ENCODE results near the gene TMEM163.

Gene TMEM163

DNA sequence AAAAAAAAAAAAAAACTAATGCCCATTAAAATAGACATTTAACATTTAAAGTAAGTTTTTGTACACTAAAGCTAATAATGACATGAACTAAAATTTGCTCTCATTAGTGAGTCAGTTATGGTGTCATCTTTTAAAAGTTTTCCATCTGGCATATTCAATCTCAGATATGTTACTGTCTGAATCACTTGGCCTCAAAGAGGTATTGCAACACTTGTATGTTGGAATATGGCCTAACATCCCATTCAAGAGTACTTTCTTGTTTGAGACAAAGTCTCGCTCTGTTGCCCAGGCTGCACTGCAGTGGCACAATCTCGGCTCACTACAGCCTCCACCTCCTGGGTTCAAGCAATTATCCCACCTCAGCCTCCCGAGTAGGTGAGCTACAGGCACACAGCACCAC is 169.7 kb downstream of the TMEM163 start:
- WGBS: 98% methylated on average over 3 of the region's 3 CpGs
- H3K4me3 ChIP-seq (ENCODE audit: low read length): no peak overlapping the region

DNA sequence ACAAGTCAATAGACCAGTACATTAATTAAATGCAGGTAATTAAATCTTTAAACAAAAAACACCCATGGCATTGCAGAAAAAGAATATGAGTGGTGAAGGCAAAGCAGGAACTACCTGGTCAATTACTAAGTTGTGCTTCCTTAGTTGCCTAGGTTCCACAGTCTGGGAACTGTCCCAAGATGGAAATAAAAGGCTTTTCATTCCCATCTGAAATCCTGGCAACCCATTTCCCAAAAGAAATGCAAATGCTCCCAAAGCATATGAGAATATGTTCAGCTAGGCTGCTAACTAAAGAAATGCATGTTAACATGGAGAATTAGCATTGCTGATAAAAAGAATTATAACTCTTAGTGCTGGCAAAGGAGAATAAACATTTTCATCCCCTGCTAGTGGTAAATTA is 177.8 kb downstream of the TMEM163 start:
- no peak overlapping the region for H3K9ac ChIP-seq (ENCODE audit: low read depth, low read length)
- H3K9me3 ChIP-seq (ENCODE audit: insufficient read depth, low read depth, low read length): no peaks in the 10 kb centered on the region
- no peaks in the 10 kb centered on the region; the same call in 1 of the 2 replicates for H3K4me1 ChIP-seq (ENCODE audit: insufficient read depth, low read length)
- H3K27me3 ChIP-seq (ENCODE audit: insufficient read depth, low read length): no peaks in the 10 kb centered on the region
- no peak overlapping the region for H3K27ac ChIP-seq (ENCODE audit: low read depth, low read length)
- H3K36me3 ChIP-seq (ENCODE audit: insufficient read depth, low read length): no peaks in the 10 kb centered on the region
- H3K4me3 ChIP-seq (ENCODE audit: low read length): no peak overlapping the region

More for the DNA sequence above, 169.7 kb downstream of the TMEM163 start:
- Histone ChIP-seq H3K4me1 (ENCODE audit: insufficient read depth, low read length) (no peaks in the 10 kb centered on the region), H3K27ac (ENCODE audit: low read depth, low read length) (no peak overlapping the region), H3K36me3 (ENCODE audit: insufficient read depth, low read length) (no peaks in the 10 kb centered on the region), H3K9me3 (ENCODE audit: insufficient read depth, low read depth, low read length) (no peaks in the 10 kb centered on the region), H3K9ac (ENCODE audit: low read depth, low read length) (no peak overlapping the region), H3K27me3 (ENCODE audit: insufficient read depth, low read length) (no peaks in the 10 kb centered on the region)

DNA sequence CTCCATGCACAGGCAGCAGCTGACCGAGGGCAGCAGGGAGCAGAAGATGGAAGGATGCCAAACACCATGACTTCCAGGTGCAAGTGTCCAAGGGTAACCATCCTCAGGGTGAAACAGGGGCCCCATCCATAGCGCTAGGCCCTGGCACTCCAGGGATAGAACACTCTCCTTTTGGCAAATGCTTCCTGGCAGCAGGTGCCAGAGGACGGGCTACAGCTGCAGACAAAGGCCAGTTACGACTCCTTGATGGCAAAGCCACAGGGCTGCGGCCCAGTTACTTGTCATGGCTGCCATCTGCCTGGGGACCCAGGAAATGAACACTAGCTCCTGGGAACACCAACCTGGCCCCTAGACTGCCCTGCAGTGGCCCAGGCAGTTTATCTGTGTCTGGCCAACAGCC is 178.8 kb downstream of the TMEM163 start:
- 94% methylated on average over 5 of the region's 5 CpGs for WGBS
- Histone ChIP-seq H3K27me3 (ENCODE audit: insufficient read depth, low read length) (no peaks in the 10 kb centered on the region), H3K4me3 (ENCODE audit: low read length) (no peak overlapping the region), H3K4me1 (ENCODE audit: insufficient read depth, low read length) (no peaks in the 10 kb centered on the region; the same call in 1 of the 2 replicates), H3K9me3 (ENCODE audit: insufficient read depth, low read depth, low read length) (no peaks in the 10 kb centered on the region), H3K36me3 (ENCODE audit: insufficient read depth, low read length) (no peaks in the 10 kb centered on the region), H3K9ac (ENCODE audit: low read depth, low read length) (no peak overlapping the region), H3K27ac (ENCODE audit: low read depth, low read length) (no peak overlapping the region)

DNA sequence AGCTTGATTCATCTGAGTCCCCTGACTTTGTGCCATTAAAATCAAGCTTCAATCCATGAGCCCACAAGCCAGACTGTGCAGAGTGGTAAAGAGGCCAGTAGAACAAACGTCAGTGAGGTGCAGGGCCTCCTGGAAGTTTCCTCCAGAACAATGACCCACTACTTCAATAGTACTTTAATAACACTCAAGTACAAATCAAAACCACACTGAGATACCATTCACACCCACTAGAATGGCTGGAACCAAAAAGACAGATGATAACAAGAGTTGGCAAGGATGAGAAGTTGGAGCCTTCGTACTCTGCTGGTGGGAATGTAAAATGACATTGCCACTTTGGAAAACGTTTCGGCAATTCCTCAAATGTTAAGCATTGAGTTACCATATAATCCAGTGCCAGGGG is 181.1 kb downstream of the TMEM163 start:
- no peak overlapping the region for H3K27ac ChIP-seq (ENCODE audit: low read depth, low read length)
- H3K36me3 ChIP-seq (ENCODE audit: insufficient read depth, low read length): no peaks in the 10 kb centered on the region
- H3K9me3 ChIP-seq (ENCODE audit: insufficient read depth, low read depth, low read length): no peaks in the 10 kb centered on the region
- WGBS: 92% methylated on average over 4 of the region's 4 CpGs
- H3K9ac ChIP-seq (ENCODE audit: low read depth, low read length): no peak overlapping the region
- H3K4me3 ChIP-seq (ENCODE audit: low read length): no peak overlapping the region
- H3K4me1 ChIP-seq (ENCODE audit: insufficient read depth, low read length): peaks cover 5% of the 10 kb centered on the region
- H3K27me3 ChIP-seq (ENCODE audit: insufficient read depth, low read length): no peaks in the 10 kb centered on the region

DNA sequence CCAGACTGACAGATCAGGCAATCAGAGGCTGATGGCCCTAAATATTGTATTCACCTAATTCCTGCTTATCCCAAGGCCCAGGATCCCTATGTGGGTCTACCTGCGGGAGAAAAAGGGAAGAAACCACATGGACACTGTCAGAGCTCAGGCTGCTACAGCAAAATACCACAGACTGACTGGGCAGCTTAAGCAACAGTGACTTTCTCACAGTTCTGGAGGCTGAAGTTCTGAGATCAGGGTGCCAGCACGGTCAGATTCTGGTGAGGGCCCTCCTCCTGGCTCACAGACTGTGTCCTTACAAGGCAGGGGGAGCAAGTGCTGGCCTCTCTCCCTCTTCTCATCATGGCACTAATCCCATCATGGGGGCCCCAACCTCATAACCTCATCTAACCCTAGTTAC is 181.7 kb downstream of the TMEM163 start:
- Histone ChIP-seq H3K4me3 (ENCODE audit: low read length) (no peak overlapping the region), H3K27ac (ENCODE audit: low read depth, low read length) (no peak overlapping the region), H3K9ac (ENCODE audit: low read depth, low read length) (no peak overlapping the region), H3K36me3 (ENCODE audit: insufficient read depth, low read length) (no peaks in the 10 kb centered on the region), H3K9me3 (ENCODE audit: insufficient read depth, low read depth, low read length) (no peaks in the 10 kb centered on the region), H3K4me1 (ENCODE audit: insufficient read depth, low read length) (peaks cover 11% of the 10 kb centered on the region), H3K27me3 (ENCODE audit: insufficient read depth, low read length) (no peaks in the 10 kb centered on the region)
- WGBS: 83% methylated on average over 2 of the region's 2 CpGs

DNA sequence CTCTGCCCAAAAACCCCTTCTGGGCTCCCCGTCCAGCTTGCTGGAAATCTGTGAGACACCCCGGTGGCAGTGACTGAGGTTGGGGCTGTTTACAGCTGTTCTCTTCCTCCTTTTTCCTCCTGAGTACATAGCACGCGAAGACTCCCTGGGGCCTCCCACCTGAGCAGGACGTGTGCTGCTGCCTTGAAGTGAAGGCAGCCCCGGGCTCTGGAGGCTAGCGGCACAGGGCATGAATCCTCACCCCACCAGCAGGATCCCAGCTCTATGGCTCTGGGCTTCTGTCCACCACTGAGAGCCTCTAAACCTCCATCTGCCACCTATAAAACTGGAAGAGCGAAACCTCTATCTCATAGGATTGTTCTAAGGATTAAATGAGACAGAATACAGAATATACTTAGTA is 182.5 kb downstream of the TMEM163 start:
- Histone ChIP-seq H3K36me3 (ENCODE audit: insufficient read depth, low read length) (no peaks in the 10 kb centered on the region), H3K9ac (ENCODE audit: low read depth, low read length) (no peak overlapping the region), H3K4me3 (ENCODE audit: low read length) (no peak overlapping the region), H3K4me1 (ENCODE audit: insufficient read depth, low read length) (peaks cover 12% of the 10 kb centered on the region), H3K9me3 (ENCODE audit: insufficient read depth, low read depth, low read length) (no peaks in the 10 kb centered on the region), H3K27me3 (ENCODE audit: insufficient read depth, low read length) (no peaks in the 10 kb centered on the region), H3K27ac (ENCODE audit: low read depth, low read length) (no peak overlapping the region)
- 79% methylated on average over 7 of the region's 8 CpGs for WGBS

DNA sequence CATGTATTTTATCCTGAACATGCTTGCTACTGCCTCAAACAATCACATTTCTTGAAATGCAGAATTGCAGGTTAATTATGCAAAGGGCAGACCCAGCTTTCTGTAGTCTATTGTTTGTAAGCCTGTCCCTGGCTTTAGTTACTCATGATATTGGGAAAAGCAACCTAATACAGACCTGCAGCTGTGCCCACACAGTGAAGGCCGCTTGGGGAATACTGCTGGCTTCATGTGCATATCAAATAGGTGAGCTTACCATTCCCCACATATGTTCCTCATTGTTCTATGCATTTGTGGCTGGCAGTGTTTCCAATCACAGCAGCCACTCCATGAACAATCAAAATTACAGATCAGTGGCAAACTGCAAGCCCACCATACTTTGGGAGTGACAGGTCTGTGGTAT is 186.3 kb downstream of the TMEM163 start:
- 90% methylated on average over 1 of the region's 1 CpG for WGBS
- Histone ChIP-seq H3K4me1 (ENCODE audit: insufficient read depth, low read length) (peaks cover 12% of the 10 kb centered on the region), H3K9me3 (ENCODE audit: insufficient read depth, low read depth, low read length) (no peaks in the 10 kb centered on the region), H3K36me3 (ENCODE audit: insufficient read depth, low read length) (no peaks in the 10 kb centered on the region), H3K4me3 (ENCODE audit: low read length) (no peak overlapping the region), H3K27me3 (ENCODE audit: insufficient read depth, low read length) (no peaks in the 10 kb centered on the region), H3K9ac (ENCODE audit: low read depth, low read length) (no peak overlapping the region), H3K27ac (ENCODE audit: low read depth, low read length) (no peak overlapping the region)

DNA sequence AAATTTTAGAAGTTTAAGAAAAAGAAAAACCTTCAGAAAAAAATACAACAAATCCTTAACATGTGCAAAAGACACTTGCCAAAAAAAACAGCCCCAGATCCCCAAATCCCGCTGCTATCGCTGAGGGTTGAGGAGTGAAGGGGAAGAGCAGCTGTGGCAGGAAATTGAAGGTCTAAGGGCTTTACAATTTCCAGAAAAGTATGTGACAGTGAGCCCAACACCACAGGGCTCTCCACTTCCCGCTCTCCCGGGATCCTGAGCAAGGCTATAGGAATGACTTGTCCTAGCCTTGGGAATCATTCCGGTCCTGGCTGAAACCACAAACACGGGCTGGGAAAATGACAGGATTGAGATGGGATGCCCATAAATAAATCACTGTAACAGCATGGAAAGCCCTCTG is 191.4 kb downstream of the TMEM163 start:
- WGBS: 93% methylated on average over 6 of the region's 6 CpGs
- Histone ChIP-seq H3K27ac (ENCODE audit: low read depth, low read length) (no peak overlapping the region), H3K4me1 (ENCODE audit: insufficient read depth, low read length) (peaks cover 7% of the 10 kb centered on the region), H3K27me3 (ENCODE audit: insufficient read depth, low read length) (no peaks in the 10 kb centered on the region), H3K9ac (ENCODE audit: low read depth, low read length) (no peak overlapping the region), H3K4me3 (ENCODE audit: low read length) (no peak overlapping the region), H3K36me3 (ENCODE audit: insufficient read depth, low read length) (no peaks in the 10 kb centered on the region), H3K9me3 (ENCODE audit: insufficient read depth, low read depth, low read length) (no peaks in the 10 kb centered on the region)

DNA sequence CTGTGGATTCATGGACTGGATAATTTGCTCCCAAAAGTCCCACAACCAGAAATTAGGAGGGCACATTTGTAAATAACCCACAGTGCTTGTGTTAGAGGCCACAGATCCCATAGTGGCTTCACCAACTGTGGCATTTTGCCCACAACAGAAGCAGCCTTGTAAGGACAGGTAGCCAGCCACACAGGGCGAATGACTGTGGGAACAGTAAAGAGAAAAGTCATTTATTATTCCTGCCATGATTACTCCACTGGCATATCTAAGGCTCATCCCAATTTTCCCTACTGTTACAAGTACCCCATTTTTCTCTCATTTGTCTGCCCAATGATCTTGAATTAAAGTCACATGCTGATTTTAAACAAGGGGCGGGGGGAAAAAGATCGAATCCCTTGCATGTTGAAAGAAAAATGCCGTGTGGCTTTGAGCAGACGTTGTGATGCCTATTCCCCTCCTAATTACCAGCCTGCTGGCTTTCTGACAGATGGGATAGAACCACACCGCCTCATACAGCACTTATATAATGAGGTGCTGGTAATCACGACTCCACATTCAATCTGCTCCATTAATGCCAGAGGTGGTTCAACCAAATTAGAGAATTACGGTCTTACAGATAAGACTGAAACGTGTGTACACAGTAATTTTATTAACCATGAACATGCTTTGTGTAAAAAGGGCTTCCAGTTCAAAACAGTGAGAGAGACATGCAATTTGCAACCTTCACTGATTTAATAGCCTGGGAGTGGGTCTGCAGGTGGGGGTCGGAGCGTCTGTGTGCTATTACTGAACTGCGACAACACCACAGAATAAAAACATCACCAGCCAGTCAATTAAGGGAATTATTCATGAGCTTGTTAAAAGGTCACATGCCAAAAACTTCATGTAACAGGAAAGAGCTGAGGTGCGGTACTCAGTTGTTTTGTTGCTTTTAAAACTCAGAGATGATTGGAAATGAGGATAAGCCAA is 196.0 kb downstream of the TMEM163 start:
- Histone ChIP-seq H3K9me3 (ENCODE audit: insufficient read depth, low read depth, low read length) (no peaks in the 10 kb centered on the region), H3K27me3 (ENCODE audit: insufficient read depth, low read length) (no peaks in the 10 kb centered on the region), H3K36me3 (ENCODE audit: insufficient read depth, low read length) (no peaks in the 10 kb centered on the region), H3K9ac (ENCODE audit: low read depth, low read length) (no peak overlapping the region), H3K4me1 (ENCODE audit: insufficient read depth, low read length) (0 out of 2 replicates have a peak, but pooled peaks cover 4% of the 10 kb centered on the region), H3K27ac (ENCODE audit: low read depth, low read length) (no peak overlapping the region), H3K4me3 (ENCODE audit: low read length) (no peak overlapping the region)
- 90% methylated on average over 13 of the region's 13 CpGs for WGBS

DNA sequence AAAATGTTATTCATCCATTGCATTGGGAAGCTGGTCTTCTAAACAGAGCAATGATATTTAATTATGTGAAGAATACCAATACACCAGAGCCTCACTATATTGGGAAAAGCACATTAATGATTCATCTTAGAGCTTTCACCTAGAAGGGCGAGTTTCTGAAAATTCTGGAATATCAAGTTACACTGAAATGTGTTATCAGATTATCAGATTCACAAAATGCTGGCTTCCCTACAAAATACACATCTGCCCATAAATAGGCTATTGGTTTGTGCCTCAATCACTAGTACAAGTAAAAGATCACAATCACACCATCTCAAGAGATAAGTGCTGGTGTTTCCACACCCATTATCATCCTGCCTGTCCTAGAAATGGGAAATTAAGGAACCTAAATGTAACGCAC is 200.7 kb downstream of the TMEM163 start:
- H3K4me1 ChIP-seq (ENCODE audit: insufficient read depth, low read length): peaks cover 6% of the 10 kb centered on the region; the same call in 1 of the 2 replicates
- H3K27ac ChIP-seq (ENCODE audit: low read depth, low read length): no peak overlapping the region
- no peak overlapping the region for H3K9ac ChIP-seq (ENCODE audit: low read depth, low read length)
- H3K9me3 ChIP-seq (ENCODE audit: insufficient read depth, low read depth, low read length): no peaks in the 10 kb centered on the region
- H3K27me3 ChIP-seq (ENCODE audit: insufficient read depth, low read length): no peaks in the 10 kb centered on the region
- no peak overlapping the region for H3K4me3 ChIP-seq (ENCODE audit: low read length)
- 97% methylated on average over 1 of the region's 2 CpGs for WGBS
- no peaks in the 10 kb centered on the region for H3K36me3 ChIP-seq (ENCODE audit: insufficient read depth, low read length)

DNA sequence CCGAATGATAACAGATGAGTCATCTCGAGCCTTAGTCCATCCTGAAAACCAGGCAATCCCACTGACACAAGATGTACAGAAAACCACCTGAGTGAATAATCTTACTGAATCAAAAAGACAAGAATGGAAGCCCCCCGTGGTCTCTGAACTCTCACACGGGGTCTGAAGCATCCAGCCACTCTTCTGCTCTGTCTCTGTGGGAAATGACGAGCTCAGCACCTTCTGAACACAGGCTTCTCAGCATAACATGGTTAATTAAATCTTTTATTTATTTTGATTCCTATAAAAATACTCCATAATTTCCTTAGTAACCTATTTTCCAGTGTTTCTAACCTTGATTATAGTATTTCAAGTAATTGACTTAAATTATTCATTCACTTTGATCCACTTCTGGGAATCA is 203.7 kb downstream of the TMEM163 start:
- Histone ChIP-seq H3K36me3 (ENCODE audit: insufficient read depth, low read length) (no peaks in the 10 kb centered on the region), H3K27ac (ENCODE audit: low read depth, low read length) (no peak overlapping the region), H3K9me3 (ENCODE audit: insufficient read depth, low read depth, low read length) (no peaks in the 10 kb centered on the region), H3K27me3 (ENCODE audit: insufficient read depth, low read length) (no peaks in the 10 kb centered on the region), H3K4me1 (ENCODE audit: insufficient read depth, low read length) (peaks cover 6% of the 10 kb centered on the region; the same call in 1 of the 2 replicates), H3K4me3 (ENCODE audit: low read length) (no peak overlapping the region), H3K9ac (ENCODE audit: low read depth, low read length) (no peak overlapping the region)
- 68% methylated on average over 5 of the region's 5 CpGs for WGBS

Measured in HUES64 (cell line).